Ascending aorta (tissue), 2 donors: Measurements from ENCODE around the gene TRIM2. TPM values are rescaled to one million over a fixed set of nuclear protein-coding genes. Genes with fewer than 3 reads are reported as not detected.

Experiments used
- DNase-seq, 2 donors: peaks; one replicate each; pipeline ENCODE4 v3.0.0-alpha.2; 2019; ENCODE audit warnings: low spot score in 2 of 2
- H3K27ac ChIP-seq, 2 donors: fragments of 200-600 bp; sonication (generic); one replicate each; pipeline ENCODE4 v1.5.1; 2016 to 2017; ENCODE audit warnings: mild to moderate bottlenecking in 1 of 2
- H3K27me3 ChIP-seq: fragments of 200-600 bp; sonication (generic); one replicate; pipeline ENCODE4 v1.5.1; 2017
- H3K36me3 ChIP-seq, 2 donors: fragments of 200-600 bp; sonication (generic); one replicate each; pipeline ENCODE4 v1.5.1; 2016
- H3K4me1 ChIP-seq, 2 donors: fragments of 200-600 bp; sonication (generic); one replicate each; pipeline ENCODE4 v1.5.1; 2016 to 2017; ENCODE audit warnings: mild to moderate bottlenecking in 1 of 2
- H3K4me3 ChIP-seq, 2 donors: fragments of 200-600 bp; sonication (generic); one replicate each; pipeline ENCODE4 v1.5.1; 2016 to 2017; ENCODE audit warnings: mild to moderate bottlenecking in 1 of 2
- H3K9me3 ChIP-seq, 2 donors: fragments of 200-600 bp; sonication (generic); one replicate each; pipeline ENCODE4 v1.5.1; 2016
- intact Hi-C: fragments of 100-400 bp; cut with DNase I; formaldehyde crosslinking; loops from one replicate; pipeline ENCODE4 v1.15.1; 2023
- total RNA-seq: library from RNA; depleted of rRNA; stranded (reverse); fragments of >200 nt; gene quantifications from one replicate; pipeline ENCODE4 v1.1.0, GENCODE V29; 2016
- TF ChIP-seq, protein P1 (sequence below), 3 experiments: fragments of 200-600 bp in 2 of 3; fragments of 450-650 bp in 1 of 3; sonication (generic) in 2 of 3; IDR thresholded peaks; one replicate each; pipeline ENCODE4 v1.5.1; 2016 to 2019; ENCODE audit warnings: antibody characterized with exemption in 3 of 3, mild to moderate bottlenecking in 1 of 3, moderate library complexity in 1 of 3

The TRIM2 gene
- total RNA-seq, 1 donor from 2014 or later: 33.3 TPM

- intact Hi-C loops: no loop called here
- H3K27ac ChIP-seq: no peak overlapping the region
- H3K4me1 ChIP-seq: no peaks in the 10 kb centered on the region
- H3K9me3 ChIP-seq: no peaks in the 10 kb centered on the region
- no peaks in the 10 kb centered on the region for H3K27me3 ChIP-seq
- no peak for DNase-seq
- H3K36me3 ChIP-seq: peaks cover 0 to 16% of the 10 kb centered on the region in 2 donors
- TF ChIP-seq, protein P1, sequence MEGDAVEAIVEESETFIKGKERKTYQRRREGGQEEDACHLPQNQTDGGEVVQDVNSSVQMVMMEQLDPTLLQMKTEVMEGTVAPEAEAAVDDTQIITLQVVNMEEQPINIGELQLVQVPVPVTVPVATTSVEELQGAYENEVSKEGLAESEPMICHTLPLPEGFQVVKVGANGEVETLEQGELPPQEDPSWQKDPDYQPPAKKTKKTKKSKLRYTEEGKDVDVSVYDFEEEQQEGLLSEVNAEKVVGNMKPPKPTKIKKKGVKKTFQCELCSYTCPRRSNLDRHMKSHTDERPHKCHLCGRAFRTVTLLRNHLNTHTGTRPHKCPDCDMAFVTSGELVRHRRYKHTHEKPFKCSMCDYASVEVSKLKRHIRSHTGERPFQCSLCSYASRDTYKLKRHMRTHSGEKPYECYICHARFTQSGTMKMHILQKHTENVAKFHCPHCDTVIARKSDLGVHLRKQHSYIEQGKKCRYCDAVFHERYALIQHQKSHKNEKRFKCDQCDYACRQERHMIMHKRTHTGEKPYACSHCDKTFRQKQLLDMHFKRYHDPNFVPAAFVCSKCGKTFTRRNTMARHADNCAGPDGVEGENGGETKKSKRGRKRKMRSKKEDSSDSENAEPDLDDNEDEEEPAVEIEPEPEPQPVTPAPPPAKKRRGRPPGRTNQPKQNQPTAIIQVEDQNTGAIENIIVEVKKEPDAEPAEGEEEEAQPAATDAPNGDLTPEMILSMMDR (IDR thresholded peaks at IDR 0.05): no peak
- H3K4me3 ChIP-seq: no peak overlapping the region
These were observed 70.7 kb downstream of the TRIM2 start for GRCh38 chr4:153274967-153275366.

DNA sequence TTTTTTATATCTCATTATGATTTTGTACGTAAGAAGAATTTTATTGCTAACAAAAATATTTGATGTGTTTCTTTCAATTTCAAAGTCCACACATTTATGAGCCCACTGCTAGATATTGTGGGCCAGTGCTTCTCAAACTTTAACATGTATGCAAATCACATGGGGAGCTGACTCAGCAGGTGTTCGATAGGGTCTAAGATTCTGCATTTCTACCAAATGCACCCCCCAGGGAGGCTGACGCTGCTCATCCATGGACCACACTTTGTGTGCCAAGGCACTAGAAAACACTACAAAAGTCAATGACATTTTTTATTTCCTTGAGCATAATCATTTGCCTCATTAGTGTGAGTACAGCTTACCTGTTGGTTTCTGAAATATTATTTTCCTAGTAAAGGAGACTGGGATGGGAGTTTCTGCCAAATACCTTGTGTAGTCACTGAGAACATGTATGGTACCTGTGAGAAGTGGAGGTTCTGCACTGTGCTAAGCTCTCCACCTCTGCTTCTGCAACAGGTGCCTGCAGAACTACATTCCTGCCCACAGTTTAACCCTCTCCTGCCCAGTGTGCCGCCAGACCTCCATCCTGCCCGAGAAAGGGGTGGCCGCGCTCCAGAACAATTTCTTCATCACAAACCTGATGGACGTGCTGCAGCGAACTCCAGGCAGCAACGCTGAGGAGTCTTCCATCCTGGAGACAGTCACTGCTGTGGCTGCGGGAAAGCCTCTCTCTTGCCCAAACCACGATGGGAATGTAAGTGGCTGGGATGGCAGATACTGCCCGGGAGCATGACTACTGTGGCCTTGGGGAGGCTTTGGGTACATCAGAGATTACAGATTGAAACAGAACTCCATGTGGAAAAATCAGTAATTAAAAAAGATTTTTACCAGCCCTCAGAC is 71.4 kb downstream of the TRIM2 start:
- Histone ChIP-seq H3K9me3 (no peaks in the 10 kb centered on the region), H3K4me1 (no peaks in the 10 kb centered on the region), H3K36me3 (peaks cover 0 to 16% of the 10 kb centered on the region in 2 donors), H3K27ac (no peak overlapping the region), H3K27me3 (no peaks in the 10 kb centered on the region), H3K4me3 (no peak overlapping the region)
- TF ChIP-seq, protein P1 (IDR thresholded peaks at IDR 0.05): no peak
- intact Hi-C loops: no loop called here
- DNase-seq: no peak

DNA sequence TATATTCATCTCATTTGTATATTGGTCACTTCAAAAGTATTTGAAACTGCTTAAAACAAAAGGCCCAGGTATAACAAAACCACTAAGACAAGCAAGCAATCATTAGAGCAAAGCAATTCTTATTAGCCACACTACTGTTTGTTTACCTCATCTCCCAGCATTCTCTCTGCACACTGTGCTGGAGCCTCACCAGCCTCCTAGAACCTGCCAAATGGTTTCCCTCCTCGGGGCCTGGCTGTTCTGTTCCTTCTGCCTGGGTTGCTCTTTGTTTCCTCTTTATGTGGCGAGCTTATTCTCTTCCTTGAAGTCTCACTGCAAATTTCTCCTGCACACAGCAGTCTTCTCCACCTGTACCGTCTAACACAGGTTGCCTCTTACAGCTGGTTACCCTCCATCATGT is 72.7 kb downstream of the TRIM2 start:
- no peak for DNase-seq
- Histone ChIP-seq H3K36me3 (peaks cover 0 to 26% of the 10 kb centered on the region in 2 donors), H3K27me3 (no peaks in the 10 kb centered on the region), H3K4me3 (no peak overlapping the region), H3K27ac (no peak overlapping the region), H3K4me1 (no peaks in the 10 kb centered on the region), H3K9me3 (no peaks in the 10 kb centered on the region)
- TF ChIP-seq, protein P1 (IDR thresholded peaks at IDR 0.05): no peak
- intact Hi-C loops: no loop called here

DNA sequence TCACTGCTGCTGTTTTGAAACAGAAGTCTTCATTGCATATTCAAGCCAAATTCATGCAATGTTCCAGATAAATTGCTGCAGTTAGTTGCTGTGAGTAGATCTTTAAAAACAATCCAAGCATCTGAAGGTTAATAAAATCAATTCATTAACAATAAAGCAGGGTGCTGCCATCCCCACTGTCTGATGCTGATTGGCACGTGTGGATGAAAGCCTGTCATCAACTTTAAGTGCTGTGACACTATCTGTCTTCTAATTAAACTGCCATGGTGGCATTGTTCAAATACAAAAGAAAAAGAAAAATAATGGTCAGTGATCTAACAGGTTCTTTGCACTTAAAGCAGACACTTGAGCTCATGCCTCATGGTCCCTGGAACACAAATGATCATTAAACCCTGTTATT is 77.2 kb downstream of the TRIM2 start:
- TF ChIP-seq, protein P1 (IDR thresholded peaks at IDR 0.05): no peak
- Histone ChIP-seq H3K27ac (no peak overlapping the region), H3K27me3 (no peaks in the 10 kb centered on the region), H3K36me3 (peaks cover 6 to 23% of the 10 kb centered on the region in 2 donors), H3K4me3 (no peak overlapping the region), H3K4me1 (no peaks in the 10 kb centered on the region), H3K9me3 (peaks cover 5 to 10% of the 10 kb centered on the region in 2 donors)
- intact Hi-C loops: no loop called here
- no peak for DNase-seq

- peaks cover 5 to 10% of the 10 kb centered on the region in 2 donors for H3K9me3 ChIP-seq
- TF ChIP-seq, protein P1 (IDR thresholded peaks at IDR 0.05): no peak
- no peaks in the 10 kb centered on the region for H3K27me3 ChIP-seq
- H3K4me1 ChIP-seq: no peaks in the 10 kb centered on the region
- H3K36me3 ChIP-seq: peaks cover 6 to 21% of the 10 kb centered on the region in 2 donors
- no peak overlapping the region for H3K4me3 ChIP-seq
- DNase-seq: no peak
- intact Hi-C loops: no loop called here
- no peak overlapping the region for H3K27ac ChIP-seq
These were observed 77.8 kb downstream of the TRIM2 start for GRCh38 chr4:153282023-153282422.
